ENCODE data around the gene DAB1. TPM values are rescaled to one million over a fixed set of nuclear protein-coding genes. Genes with fewer than 3 reads are reported as not detected.

DAB1 gene
- total RNA-seq, 1 donor from 2014 or later = 14.6 TPM

GRCh38 chr1:57208741-57209302, 215.0 kb downstream of the DAB1 start:
- Histone ChIP-seq H4K20me1 (ENCODE audit: low read depth) (no peaks in the 10 kb centered on the region), H3K4me3 (no peak overlapping the region), H3K9ac (no peak overlapping the region), H3K9me3 (ENCODE audit: low read depth) (no peaks in the 10 kb centered on the region), H3K4me1 (peaks cover 29% of the 10 kb centered on the region), H3K27ac (no peak overlapping the region), H3K27me3 (no peaks in the 10 kb centered on the region), H3K4me2 (no peak overlapping the region), H3K36me3 (no peaks in the 10 kb centered on the region), H2AFZ (replicated peaks) (no peak overlapping the region), H3K79me2 (ENCODE audit: low read depth) (no peaks in the 10 kb centered on the region), H3F3A (ENCODE audit: low read depth) (peaks cover 23% of the 10 kb centered on the region)
- peaks cover 2% of the 10 kb centered on the region for H3K27me3 Mint-ChIP-seq (ENCODE audit: insufficient read depth, low read depth)
- TF ChIP-seq EZH2phosphoT487 (IDR thresholded peaks at IDR 0.05) = no peak
- TF ChIP-seq CTCF (IDR thresholded peaks at IDR 0.05) = no peak
- TF ChIP-seq EZH2 (IDR thresholded peaks at IDR 0.05) = no peak
- no peak for DNase-seq (ENCODE audit: low spot score)
- H3K27ac Mint-ChIP-seq = no peak overlapping the region
- peaks cover 3% of the 10 kb centered on the region for H3K36me3 Mint-ChIP-seq
- peaks cover 43% of the 10 kb centered on the region for H3K4me1 Mint-ChIP-seq
- no peak overlapping the region for H3K4me3 Mint-ChIP-seq
- H3K9me3 Mint-ChIP-seq = peaks cover 5% of the 10 kb centered on the region

GRCh38 chr1:57206038-57206437, 217.8 kb downstream of the DAB1 start:
- Histone ChIP-seq H3K9me3 (ENCODE audit: low read depth) (no peaks in the 10 kb centered on the region), H3F3A (ENCODE audit: low read depth) (peaks cover 23% of the 10 kb centered on the region), H3K27ac (peak overlapping the region; percentile 87), H3K9ac (no peak overlapping the region), H3K79me2 (ENCODE audit: low read depth) (no peaks in the 10 kb centered on the region), H3K27me3 (no peaks in the 10 kb centered on the region), H3K4me3 (peak overlapping the region; percentile 29), H3K36me3 (no peaks in the 10 kb centered on the region), H3K4me2 (peak overlapping the region; percentile 72), H2AFZ (replicated peaks) (no peak overlapping the region), H4K20me1 (ENCODE audit: low read depth) (no peaks in the 10 kb centered on the region), H3K4me1 (peaks cover 37% of the 10 kb centered on the region)
- Mint-ChIP-seq H3K4me1 (peaks cover 33% of the 10 kb centered on the region), H3K9me3 (no peaks in the 10 kb centered on the region), H3K27ac (peak overlapping the region; percentile 2), H3K27me3 (ENCODE audit: insufficient read depth, low read depth) (no peaks in the 10 kb centered on the region), H3K36me3 (no peaks in the 10 kb centered on the region), H3K4me3 (no peak overlapping the region)
- DNase-seq (ENCODE audit: low spot score) = peak; percentile 76
- TF ChIP-seq CTCF (IDR thresholded peaks at IDR 0.05) (no peak), EZH2 (IDR thresholded peaks at IDR 0.05) (no peak), EZH2phosphoT487 (IDR thresholded peaks at IDR 0.05) (no peak)

GRCh38 chr1:57204942-57205787, 218.7 kb downstream of the DAB1 start:
- H3K4me1 Mint-ChIP-seq = peaks cover 27% of the 10 kb centered on the region
- Histone ChIP-seq H4K20me1 (ENCODE audit: low read depth) (no peaks in the 10 kb centered on the region), H3K9ac (no peak overlapping the region), H3K9me3 (ENCODE audit: low read depth) (no peaks in the 10 kb centered on the region), H3K4me2 (peak overlapping the region; percentile 72), H3K4me1 (peaks cover 37% of the 10 kb centered on the region), H2AFZ (replicated peaks) (no peak overlapping the region), H3K79me2 (ENCODE audit: low read depth) (no peaks in the 10 kb centered on the region), H3F3A (ENCODE audit: low read depth) (peaks cover 23% of the 10 kb centered on the region), H3K4me3 (peak overlapping the region; percentile 29), H3K27ac (peak overlapping the region; percentile 87), H3K27me3 (no peaks in the 10 kb centered on the region), H3K36me3 (no peaks in the 10 kb centered on the region)
- H3K36me3 Mint-ChIP-seq = no peaks in the 10 kb centered on the region
- TF ChIP-seq EZH2 (IDR thresholded peaks at IDR 0.05) (no peak), EZH2phosphoT487 (IDR thresholded peaks at IDR 0.05) (no peak), CTCF (IDR thresholded peaks at IDR 0.05) (no peak)
- DNase-seq (ENCODE audit: low spot score) = peak; percentile 78
- H3K27me3 Mint-ChIP-seq (ENCODE audit: insufficient read depth, low read depth) = no peaks in the 10 kb centered on the region
- H3K9me3 Mint-ChIP-seq = no peaks in the 10 kb centered on the region
- H3K4me3 Mint-ChIP-seq = no peak overlapping the region
- peak overlapping the region; percentile 98 for H3K27ac Mint-ChIP-seq

Measured in neural progenitor cell (in vitro differentiated cells).